ENCODE data around the gene MMEL1. TPM values are rescaled to one million over a fixed set of nuclear protein-coding genes. Genes with fewer than 3 reads are reported as not detected.

Gene MMEL1
- polyA plus RNA-seq, 1 donor from 2014 or later: 5.8 TPM

DNA sequence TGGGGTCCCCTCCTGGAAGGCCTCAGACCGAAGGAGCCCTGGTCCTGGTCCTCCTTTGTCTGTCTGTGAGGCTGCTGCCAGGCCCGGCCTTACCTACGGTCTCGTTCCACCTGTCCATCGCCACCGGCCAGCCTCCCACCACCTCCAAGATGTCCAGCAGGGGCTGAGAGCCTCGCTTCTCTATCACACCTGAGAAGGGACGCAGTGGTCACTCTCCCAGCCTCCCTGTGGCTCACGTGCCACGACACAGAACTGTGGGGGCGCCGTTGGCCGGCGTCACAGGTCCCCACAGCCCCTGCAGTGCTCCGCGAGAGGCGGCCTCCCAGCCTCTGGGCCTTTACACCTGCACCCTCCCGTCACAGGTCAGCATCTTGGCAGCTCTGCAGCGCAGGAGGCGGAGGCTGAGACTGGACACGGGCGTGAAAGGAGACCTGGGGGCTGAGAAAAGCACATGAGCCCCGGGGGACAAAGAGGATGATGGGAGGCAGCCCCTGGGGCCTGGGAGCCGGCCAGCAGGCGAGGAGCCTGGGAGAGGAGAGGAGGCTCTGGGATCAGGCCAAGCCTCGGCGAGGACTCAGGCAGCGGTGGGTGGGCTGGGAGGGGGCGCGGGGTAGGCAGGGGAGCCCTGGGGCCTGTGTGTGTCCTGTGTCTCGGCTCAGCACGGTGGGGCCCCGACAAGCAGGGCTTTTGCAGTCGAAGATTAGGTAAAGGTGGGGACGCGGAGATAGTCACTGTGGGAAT is 25.8 kb downstream of the MMEL1 start:
- peaks cover 3% of the 10 kb centered on the region for H3K36me3 Mint-ChIP-seq

DNA sequence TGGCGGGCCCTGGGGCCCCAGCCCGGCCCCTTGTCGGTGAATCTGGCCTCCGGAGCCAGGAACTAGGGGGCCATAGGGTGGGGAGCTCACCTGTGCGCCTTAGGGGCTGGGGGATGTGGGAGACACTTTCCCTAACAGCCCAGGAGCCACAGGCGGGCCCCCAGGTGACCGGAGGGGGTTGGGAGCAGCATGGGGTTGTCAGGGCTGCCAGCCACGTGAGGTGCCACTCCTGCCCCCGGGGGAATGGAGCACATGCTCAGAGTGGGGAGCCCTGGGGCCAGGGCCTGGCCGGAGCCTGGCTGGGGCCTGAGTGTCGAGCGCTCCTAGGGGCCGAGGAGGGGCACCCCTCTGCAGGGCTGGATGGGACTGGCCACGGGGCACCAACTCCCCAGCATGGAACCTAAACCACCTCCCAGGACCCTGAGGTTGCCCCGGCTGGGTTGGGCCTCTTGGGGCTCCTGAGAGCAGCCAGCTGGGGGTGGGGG is 26.4 kb downstream of the MMEL1 start:
- peaks cover 10% of the 10 kb centered on the region for H3K27me3 Mint-ChIP-seq
- no peak overlapping the region for H3K27ac Mint-ChIP-seq
- H3K36me3 Mint-ChIP-seq: peaks cover 3% of the 10 kb centered on the region
- H3K4me3 Mint-ChIP-seq: no peak overlapping the region
- no peaks in the 10 kb centered on the region for H3K9me3 Mint-ChIP-seq
- peaks cover 0 to 2% (median 0%) of the 10 kb centered on the region in 3 donors for H3K4me1 Mint-ChIP-seq

More for the DNA sequence above, 25.8 kb downstream of the MMEL1 start:
- no peak overlapping the region for H3K27ac Mint-ChIP-seq
- no peaks in the 10 kb centered on the region for H3K9me3 Mint-ChIP-seq
- H3K27me3 Mint-ChIP-seq: peaks cover 8% of the 10 kb centered on the region
- H3K4me3 Mint-ChIP-seq: no peak overlapping the region
- H3K4me1 Mint-ChIP-seq: no peaks in the 10 kb centered on the region

DNA sequence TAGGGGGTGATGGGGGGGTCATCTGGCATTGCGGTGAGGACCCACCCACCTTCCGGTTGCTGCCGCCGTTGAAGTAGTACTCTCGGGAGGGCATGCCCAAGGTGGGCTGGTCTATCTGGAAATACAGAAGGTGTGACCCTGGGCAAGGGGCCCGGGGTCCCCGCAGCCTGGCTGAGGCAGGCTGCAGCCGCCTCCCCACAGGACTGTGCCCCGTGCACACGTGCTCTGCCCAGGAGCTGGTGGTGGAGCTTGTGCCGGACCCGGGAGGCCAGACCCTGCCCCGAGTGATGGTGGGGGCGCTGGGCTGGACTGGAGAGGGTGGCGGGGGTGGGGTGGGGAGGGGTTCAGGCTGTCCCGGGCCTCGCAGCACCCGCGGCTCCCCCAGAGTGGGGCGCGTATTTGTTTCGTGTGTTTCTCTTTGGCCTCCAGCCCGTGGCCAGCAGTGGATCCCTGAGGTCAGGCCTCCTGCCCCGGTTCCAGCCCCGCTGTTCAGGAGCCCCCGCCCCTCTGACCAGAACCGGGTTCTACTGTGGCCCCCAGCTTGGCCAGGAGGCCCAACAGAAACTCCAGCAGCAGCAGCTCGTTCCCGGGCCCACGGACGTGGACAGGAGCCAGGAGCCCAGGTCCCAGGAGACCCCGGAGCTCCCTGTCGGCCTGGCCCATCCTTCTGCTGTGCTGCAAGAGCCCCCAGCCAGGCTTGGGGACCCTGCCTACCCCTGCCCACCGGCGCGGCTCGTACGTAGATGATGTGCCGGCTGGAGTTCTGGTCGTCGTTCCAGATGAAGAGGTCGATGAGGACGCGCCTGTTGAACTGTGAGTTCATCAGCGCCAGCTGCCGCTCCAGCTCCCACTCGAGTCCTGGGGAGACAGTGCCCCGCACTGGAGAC is 27.1 kb downstream of the MMEL1 start:
- Mint-ChIP-seq H3K4me1 (peaks cover 0 to 6% (median 0%) of the 10 kb centered on the region in 3 donors), H3K4me3 (no peak overlapping the region), H3K27me3 (peaks cover 11% of the 10 kb centered on the region), H3K27ac (no peak overlapping the region), H3K36me3 (peaks cover 3% of the 10 kb centered on the region), H3K9me3 (peaks cover 0 to 3% (median 0%) of the 10 kb centered on the region in 3 donors)

DNA sequence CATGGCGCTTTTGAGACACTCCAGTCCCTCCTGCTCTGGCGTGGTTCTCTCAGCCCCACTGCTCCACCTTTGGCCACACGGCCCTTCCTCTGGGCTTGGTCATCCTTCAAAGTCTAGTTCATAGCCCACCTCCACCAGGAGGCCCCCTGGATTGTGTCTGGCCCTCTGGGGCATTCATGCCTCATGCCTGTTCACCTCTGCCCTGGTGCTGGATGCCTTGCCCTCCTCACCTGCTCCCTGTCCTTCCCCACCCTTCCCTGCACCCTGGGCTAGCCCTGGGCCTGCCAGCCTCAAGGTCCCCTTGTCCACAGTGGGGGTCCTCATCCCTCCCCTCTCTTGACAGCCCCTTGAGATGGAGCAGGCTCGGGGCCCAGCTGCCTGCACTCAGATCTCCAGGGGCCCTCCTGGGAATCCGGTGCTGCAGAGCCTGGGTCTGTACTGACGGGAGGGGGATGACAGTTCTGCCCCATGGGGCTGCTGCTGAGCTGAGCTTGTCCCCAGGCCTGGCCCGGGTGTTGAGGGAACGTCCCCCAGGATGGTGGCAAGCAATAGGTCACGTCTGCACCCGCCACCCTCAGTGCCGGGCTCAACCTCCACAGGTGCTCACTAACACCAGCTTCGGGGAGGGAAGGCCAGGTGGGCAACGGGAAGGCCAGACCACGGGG is 27.8 kb downstream of the MMEL1 start:
- peaks cover 3% of the 10 kb centered on the region for H3K36me3 Mint-ChIP-seq
- H3K27ac Mint-ChIP-seq: no peak overlapping the region
- peaks cover 0 to 6% (median 0%) of the 10 kb centered on the region in 3 donors for H3K4me1 Mint-ChIP-seq
- peaks cover 11% of the 10 kb centered on the region for H3K27me3 Mint-ChIP-seq
- H3K4me3 Mint-ChIP-seq: no peak overlapping the region
- peaks cover 0 to 4% (median 0%) of the 10 kb centered on the region in 3 donors for H3K9me3 Mint-ChIP-seq

DNA sequence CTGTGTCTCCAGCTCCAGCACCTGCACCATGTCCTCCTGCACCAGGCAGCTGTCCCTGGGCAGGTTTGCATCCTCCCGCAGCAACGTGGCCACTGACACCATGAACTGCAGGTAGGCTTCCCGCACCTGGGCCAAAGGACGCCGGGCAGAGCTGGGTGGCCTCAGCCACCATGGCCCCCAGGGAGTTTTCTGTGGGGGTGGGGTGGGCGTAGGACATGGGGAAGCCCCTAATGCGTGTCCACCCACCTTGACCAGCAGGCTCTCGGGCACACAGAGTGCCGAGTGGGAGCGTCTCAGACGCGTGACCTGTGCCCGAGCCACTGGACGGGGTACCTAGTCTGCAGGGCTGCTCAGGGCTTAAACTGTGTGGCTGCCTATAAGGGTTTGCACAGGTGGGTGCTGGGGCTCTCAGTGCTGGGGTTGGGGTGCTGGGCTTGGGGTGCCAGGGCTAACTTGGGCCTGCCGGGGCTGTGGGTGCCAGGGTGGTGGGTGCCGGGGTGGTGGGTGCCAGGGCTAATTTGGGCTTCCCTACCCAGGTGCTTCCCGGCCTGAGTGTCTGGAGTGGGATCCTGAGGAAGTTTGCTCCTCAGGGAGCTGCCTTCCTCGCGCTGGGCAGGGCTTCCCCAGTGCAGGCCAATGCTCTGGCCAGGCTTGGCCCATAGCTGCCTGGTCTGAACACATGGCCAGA is 28.5 kb downstream of the MMEL1 start:
- Mint-ChIP-seq H3K27me3 (peaks cover 11% of the 10 kb centered on the region), H3K4me3 (no peak overlapping the region), H3K4me1 (peaks cover 0 to 6% (median 0%) of the 10 kb centered on the region in 3 donors), H3K27ac (no peak overlapping the region), H3K36me3 (peaks cover 3% of the 10 kb centered on the region), H3K9me3 (peaks cover 0 to 4% (median 0%) of the 10 kb centered on the region in 3 donors)

DNA sequence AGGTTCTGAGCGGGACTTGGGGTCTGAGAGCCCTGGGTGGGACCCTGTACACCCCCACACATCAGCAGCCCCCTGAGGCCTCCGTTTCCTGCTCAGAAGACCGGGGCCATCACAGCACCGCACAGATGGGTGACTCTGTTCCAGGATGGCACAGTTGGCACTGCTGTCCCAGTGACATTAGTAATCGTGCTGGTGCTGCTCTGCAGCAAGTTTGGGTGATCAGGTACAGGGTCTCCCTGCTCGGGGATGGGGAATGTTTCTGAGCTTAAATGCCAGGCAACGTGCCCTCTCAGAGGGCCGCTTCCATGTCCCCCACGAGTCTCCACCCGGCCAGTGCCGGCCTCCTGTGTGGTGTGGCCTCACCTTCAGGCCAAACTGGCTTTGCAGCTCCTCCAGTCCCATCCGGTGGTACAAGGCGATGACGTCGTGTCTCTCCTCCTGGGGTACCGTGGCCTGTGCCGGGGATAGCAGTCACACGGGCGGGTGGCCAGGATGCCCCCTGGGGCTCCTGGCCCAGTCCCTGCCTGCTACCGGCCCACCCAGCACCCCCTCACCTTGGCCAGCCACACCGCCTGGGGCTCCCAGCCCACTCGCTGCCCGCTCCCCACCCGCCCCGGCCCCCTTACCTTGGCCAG is 29.2 kb downstream of the MMEL1 start:
- Mint-ChIP-seq H3K4me3 (no peak overlapping the region), H3K36me3 (peaks cover 3% of the 10 kb centered on the region), H3K4me1 (peaks cover 0 to 6% (median 0%) of the 10 kb centered on the region in 3 donors), H3K27ac (no peak overlapping the region), H3K9me3 (peaks cover under 1 to 8% (median 1%) of the 10 kb centered on the region in 3 donors), H3K27me3 (peaks cover 11% of the 10 kb centered on the region)

DNA sequence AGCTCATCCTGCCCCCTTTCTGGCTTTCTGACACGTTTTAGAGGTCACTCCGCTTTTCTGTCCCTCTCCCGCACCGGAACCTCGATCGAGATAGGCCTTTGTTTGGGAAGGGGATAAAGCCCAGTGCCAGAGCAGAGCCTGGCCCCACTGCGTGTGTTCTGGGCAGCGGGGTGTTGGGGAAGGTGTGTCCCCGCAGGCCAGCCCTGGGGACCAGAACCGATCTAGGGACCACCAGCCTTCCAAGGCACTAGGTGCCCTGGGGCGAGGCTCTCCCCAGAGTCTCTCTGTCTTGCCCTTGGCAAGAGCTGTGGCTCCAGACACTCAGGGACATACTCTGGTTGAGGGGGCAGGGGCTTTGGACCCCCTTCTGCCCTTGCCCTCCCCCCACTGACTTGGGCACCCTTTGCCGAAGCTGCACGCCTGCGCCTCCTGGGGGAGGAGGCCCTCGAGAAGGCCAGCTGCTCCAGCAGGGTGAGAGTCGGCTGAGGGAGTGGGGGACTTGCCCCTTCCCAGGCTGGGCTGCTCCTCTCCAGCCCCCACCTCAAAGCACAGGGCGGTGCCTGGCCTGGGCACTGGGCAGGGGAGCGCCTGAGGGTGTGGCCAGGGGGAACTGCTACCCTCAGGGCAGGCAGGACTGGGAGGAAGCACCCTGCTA is 29.8 kb downstream of the MMEL1 start:
- H3K36me3 Mint-ChIP-seq: peaks cover 5% of the 10 kb centered on the region
- H3K27me3 Mint-ChIP-seq: peaks cover 11% of the 10 kb centered on the region
- peaks cover 3 to 11% (median 3%) of the 10 kb centered on the region in 3 donors for H3K9me3 Mint-ChIP-seq
- no peak overlapping the region for H3K4me3 Mint-ChIP-seq
- no peak overlapping the region for H3K27ac Mint-ChIP-seq
- peaks cover 0 to 6% (median 0%) of the 10 kb centered on the region in 3 donors for H3K4me1 Mint-ChIP-seq

DNA sequence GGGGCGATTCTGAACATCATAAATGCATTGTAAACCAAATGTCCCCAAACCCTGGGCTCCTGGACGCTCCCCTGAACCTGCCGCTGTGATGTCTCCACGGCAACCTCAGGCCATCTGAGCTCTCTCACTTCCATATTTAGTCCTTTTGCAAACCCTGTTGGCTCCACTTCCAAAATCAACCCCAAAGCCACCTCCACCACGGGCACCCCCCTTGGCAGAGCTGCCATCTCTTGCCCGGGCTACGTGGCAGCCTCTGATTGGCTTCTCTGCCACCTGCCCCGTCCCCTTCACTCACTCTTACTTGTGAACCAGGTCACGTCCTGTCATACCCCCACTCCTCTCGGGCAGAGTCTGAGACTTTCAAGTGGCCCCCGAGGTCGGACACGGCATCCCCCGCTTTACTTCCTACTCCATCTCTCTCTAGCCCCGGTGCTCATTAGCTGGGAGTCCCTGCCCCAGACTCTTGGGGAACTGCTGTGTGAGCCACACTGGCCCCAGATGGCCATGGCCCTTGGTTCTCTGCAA is 30.4 kb downstream of the MMEL1 start:
- H3K36me3 Mint-ChIP-seq: peaks cover 5% of the 10 kb centered on the region
- peaks cover 0 to 6% (median 2%) of the 10 kb centered on the region in 3 donors for H3K4me1 Mint-ChIP-seq
- H3K4me3 Mint-ChIP-seq: no peak overlapping the region
- H3K27ac Mint-ChIP-seq: peak overlapping the region in 1 of 3 donors; percentile 82
- H3K27me3 Mint-ChIP-seq: peaks cover 11% of the 10 kb centered on the region
- H3K9me3 Mint-ChIP-seq: peaks cover 3 to 11% (median 3%) of the 10 kb centered on the region in 3 donors

DNA sequence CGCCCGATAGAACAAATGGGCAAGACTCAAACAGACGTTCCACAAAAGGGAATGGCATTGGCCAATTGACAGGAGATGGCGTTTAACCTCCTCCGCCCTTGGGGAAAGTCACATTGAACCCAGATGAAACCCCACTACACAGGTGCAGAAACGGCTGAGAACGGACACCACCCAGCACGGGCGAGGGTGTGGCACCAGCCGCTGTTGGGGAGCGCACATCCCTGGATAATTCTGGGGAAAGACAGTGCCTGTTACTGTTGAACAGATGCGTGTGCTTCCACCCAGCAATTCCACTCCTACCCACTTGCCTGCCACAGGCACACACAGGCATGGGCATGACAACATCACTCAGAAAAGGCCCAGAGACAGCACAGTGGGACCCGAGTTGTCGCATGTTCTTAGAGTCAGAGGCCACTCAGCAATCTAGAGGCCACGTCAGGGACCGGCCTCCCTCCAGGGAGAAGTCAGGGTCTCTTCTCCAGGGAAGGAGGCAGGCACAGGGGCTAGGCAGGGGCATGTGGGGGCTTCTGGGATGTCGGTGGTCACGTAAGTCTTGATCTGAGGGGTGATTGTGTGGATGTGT is 31.0 kb downstream of the MMEL1 start:
- Mint-ChIP-seq H3K4me3 (no peak overlapping the region), H3K9me3 (peaks cover 3 to 11% (median 3%) of the 10 kb centered on the region in 3 donors), H3K36me3 (peaks cover 5% of the 10 kb centered on the region), H3K27me3 (peaks cover 11% of the 10 kb centered on the region), H3K4me1 (peaks cover 0 to 6% (median 4%) of the 10 kb centered on the region in 3 donors), H3K27ac (no peak overlapping the region)

DNA sequence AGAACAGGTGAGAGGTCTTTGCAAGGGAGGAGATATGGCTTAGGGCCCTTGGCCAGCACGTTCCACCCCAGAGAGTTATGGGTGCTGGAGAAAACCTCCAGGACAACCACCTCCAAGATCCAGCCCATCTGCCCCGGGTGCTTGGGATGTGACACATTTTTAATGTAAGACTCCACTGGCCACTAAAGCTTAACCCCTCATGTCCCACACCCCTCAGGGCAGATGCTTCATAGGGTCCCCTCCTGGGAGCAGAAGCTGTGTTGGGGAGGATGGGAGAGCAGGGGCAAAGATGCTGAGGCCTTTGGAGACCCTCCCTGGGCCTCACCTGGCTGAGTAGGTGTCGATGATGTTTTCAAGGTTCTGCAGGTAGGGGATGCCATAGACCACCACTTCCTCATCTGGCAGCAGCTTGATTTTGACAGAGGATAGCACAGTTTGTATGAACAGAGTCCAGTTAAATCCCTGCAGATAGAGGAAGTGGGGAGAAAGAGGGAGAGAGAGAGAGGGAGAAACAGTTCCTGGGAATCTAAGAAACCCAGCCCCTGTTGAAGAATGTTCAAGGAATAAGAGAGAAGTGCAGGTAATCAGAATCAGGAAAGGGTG is 34.4 kb downstream of the MMEL1 start:
- peaks cover 0 to 6% (median 4%) of the 10 kb centered on the region in 3 donors for H3K4me1 Mint-ChIP-seq
- H3K9me3 Mint-ChIP-seq: peaks cover 3 to 11% (median 3%) of the 10 kb centered on the region in 3 donors
- peaks cover 5% of the 10 kb centered on the region for H3K36me3 Mint-ChIP-seq
- H3K27ac Mint-ChIP-seq: no peak overlapping the region
- no peak overlapping the region for H3K4me3 Mint-ChIP-seq
- peaks cover 13% of the 10 kb centered on the region for H3K27me3 Mint-ChIP-seq

DNA sequence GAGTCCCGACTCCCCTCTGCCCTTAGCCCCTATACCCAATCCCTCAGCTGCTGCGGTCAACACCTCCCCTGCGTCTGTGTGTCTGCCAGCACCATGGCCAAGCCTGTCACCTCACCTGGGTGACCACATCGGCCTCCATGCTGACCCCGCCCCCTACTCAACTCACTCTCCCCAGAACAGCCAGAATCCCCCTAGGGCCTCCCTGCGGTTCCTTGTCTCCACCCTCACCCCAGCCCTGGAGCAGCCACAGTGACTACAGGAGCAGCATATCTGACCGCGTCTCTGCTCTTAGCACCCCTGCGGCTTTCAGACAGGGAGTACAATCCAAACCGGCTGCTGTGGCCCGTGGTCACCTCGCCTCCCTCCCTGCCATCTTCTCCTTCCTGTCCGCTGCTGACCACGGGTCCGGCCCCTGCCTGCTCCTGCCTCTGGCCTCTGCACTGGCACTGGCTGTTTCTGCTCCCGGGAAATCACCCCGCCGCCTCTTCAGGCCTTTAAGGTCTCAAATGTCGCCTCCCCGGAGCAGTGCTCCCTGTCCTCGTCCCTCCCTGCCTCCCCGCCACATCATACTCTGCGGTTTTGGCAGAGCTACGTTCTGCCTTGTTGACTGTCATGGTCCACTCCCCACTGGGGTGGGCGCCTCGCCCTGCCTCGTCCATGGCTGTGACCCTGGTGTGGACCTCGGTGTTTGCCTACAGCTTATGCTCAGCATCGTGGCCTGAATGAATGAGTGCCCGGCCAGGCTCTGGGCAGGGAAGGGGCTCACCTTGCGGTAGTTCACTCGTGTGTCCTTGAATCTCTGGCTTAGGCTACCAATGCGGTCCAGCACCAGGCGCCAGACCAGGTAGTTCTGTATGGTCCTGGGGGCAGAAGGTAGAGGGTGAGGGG is 35.1 kb downstream of the MMEL1 start:
- Mint-ChIP-seq H3K36me3 (peaks cover 3% of the 10 kb centered on the region), H3K27ac (peak overlapping the region in 1 of 3 donors; percentile 20), H3K4me1 (peaks cover 2 to 6% (median 4%) of the 10 kb centered on the region in 3 donors), H3K4me3 (no peak overlapping the region), H3K9me3 (peaks cover 3 to 11% (median 3%) of the 10 kb centered on the region in 3 donors), H3K27me3 (peaks cover 11% of the 10 kb centered on the region)

Data from IgD-negative memory B cell (primary cell).